ENCODE measurements around the gene CLDN18. TPM values are rescaled to one million over a fixed set of nuclear protein-coding genes. Genes with fewer than 3 reads are reported as not detected.

CLDN18 gene
- total and polyA plus RNA-seq, 10 of the 15 experiments (the other 5 are each of a cell fraction or from before 2014, with no cell fraction given), result 0.05 to 0.28 (median 0.18) TPM; not detected in 1

DNA sequence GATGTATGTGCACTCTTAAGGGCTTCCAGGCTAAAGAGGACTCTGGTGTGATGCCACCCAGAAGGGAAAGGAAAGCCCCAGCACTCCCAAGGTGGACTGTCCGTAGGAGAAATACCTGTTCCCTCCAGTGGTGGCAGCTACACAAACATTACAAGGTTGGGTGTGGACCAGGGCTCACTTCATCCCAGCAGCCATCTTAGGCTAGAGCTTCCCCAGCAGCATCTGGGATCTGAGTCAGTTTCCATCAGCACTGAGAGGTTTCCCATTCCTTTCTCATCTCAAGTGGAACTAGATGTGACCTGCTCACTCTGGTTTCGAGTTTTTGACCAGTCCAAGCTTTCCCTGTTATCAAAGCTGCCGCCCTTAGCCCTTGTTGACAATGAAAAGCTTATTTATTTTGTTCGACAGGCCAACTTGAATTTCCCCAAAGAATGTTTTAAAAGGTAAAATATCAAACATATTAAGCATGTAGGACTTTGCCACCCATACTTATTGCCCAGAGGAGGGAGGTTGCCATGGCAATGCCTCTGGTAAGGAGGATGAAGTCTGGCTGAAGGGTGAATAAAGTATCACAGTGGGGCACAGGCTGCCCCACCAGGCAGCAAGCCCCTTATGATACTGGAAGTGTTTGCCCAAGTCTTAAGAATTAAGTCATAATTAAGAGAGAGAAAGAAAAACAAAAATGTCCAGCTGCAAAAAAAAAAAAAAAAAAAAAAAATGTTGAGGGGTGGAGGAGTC lies 28.9 kb downstream of the CLDN18 start:
- POLR2A ChIA-PET, result interaction anchor here (0.7 to 4.4 kb wide), 3 partner anchors 11 to 283 kb away, joined by 4 to 25 read pairs (median 8); no protein-coding TSS in a partner anchor
- CTCF ChIA-PET, result interaction anchor here (0.6 to 3.5 kb wide), 7 partner anchors 9 to 1180 kb away, joined by 3 to 35 read pairs (median 5); no protein-coding TSS in a partner anchor
- no peak overlapping the region for H3K27ac ChIP-seq (ENCODE audit: control insufficient read depth, insufficient read depth)
- no peak overlapping the region for H3K4me2 ChIP-seq (ENCODE audit: control insufficient read depth, insufficient read depth)
- no peak for FAIRE-seq
- no peak overlapping the region for H3K4me3 ChIP-seq
- H2AFZ ChIP-seq (ENCODE audit: control insufficient read depth, low read depth, low read length), result no peak overlapping the region
- SMC1A ChIA-PET (ENCODE audit: uncharacterized antibody, unreplicated experiment), result interaction anchor here (1.0 to 9.1 kb wide), 8 partner anchors 8 to 50 kb away, joined by 3 to 80 read pairs (median 4); no protein-coding TSS in a partner anchor
- 64% methylated on average over 4 of the region's 4 CpGs for WGBS (ENCODE audit: insufficient coverage, insufficient replicate concordance, low lambda C conversion rate, missing lambda C conversion rate)
- RAD21 ChIA-PET (ENCODE audit: unreplicated experiment), result interaction anchor here (0.6 to 14.8 kb wide), 5 partner anchors 11 to 346 kb away, joined by 3 to 171 read pairs (median 4); no protein-coding TSS in a partner anchor
- TF ChIP-seq JUNB (IDR thresholded peaks at IDR 0.05) (no peak), MYB (IDR thresholded peaks at IDR 0.05; ENCODE audit: borderline replicate concordance, low read depth, low read length) (no peak), POLR2AphosphoS2 (IDR thresholded peaks at IDR 0.05; ENCODE audit: low read depth, low read length) (no peak), CREB1 (IDR thresholded peaks at IDR 0.05; ENCODE audit: low read depth) (no peak)
- intact Hi-C loops (cut with micrococcal nuclease; ENCODE audit: unreplicated experiment), result loop anchor here (10.0 kb wide), 1 partner anchor 714 kb away; no protein-coding TSS in a partner anchor
- H3K27me3 ChIP-seq (replicated peaks in 1 of 2; ENCODE audit: control insufficient read depth in 2 of 2, insufficient read depth in 2 of 2, low read length in 1 of 2), result no peaks in the 10 kb centered on the region
- no TSS peak for BruUV-seq (replicated peaks)
- no peak for DNase-seq (ENCODE audit: low read depth, low spot score)
- H3K79me2 ChIP-seq (ENCODE audit: control insufficient read depth, insufficient read depth, low read length), result no peaks in the 10 kb centered on the region
- no peak overlapping the region for H3K9ac ChIP-seq (ENCODE audit: control insufficient read depth, insufficient read depth, low read length)
- H3K4me1 ChIP-seq (ENCODE audit: control insufficient read depth, insufficient read depth, low read length), result peaks cover 31% of the 10 kb centered on the region
- no peaks in the 10 kb centered on the region for H4K20me1 ChIP-seq (ENCODE audit: control insufficient read depth, insufficient read depth)
- ATAC-seq, result no peak
- in situ Hi-C loops (cut with MboI), result no loop called here
- H3K9me3 ChIP-seq (replicated peaks; ENCODE audit: control insufficient read depth, insufficient read depth, low read length), result no peaks in the 10 kb centered on the region; the same call in 2 of the 3 replicates
- H3K36me3 ChIP-seq (ENCODE audit: control insufficient read depth in 2 of 2, insufficient read depth in 2 of 2, low read length in 1 of 2), result no peaks in the 10 kb centered on the region

DNA sequence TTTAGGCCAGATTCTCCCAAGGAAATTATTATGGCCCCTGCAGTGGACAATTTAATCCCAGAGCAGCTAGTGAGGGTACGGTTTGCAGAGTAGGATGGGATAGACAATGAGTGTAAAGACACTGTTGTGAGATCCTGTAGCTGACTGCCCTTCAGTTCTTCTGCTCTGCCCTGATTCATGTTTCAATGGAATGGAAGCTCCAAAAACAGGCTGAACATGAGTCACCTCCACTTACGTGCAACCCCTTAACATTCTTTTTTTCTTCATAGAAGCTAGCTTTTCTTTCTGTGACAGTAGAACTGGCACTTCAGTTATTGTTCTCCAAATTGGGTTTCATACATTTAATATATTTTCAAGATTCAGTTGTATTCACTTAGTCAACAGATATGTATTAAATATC lies 32.1 kb downstream of the CLDN18 start:
- CTCF ChIA-PET, result interaction anchor here (0.7 to 2.9 kb wide), 7 partner anchors 8 to 70 kb away, joined by 3 to 21 read pairs (median 3); no protein-coding TSS in a partner anchor
- FAIRE-seq (no peak), DNase-seq (ENCODE audit: low read depth, low spot score) (no peak), ATAC-seq (no peak)
- no peak overlapping the region for H2AFZ ChIP-seq (ENCODE audit: control insufficient read depth, low read depth, low read length)
- no peaks in the 10 kb centered on the region for H3K79me2 ChIP-seq (ENCODE audit: control insufficient read depth, insufficient read depth, low read length)
- WGBS (ENCODE audit: insufficient coverage, insufficient replicate concordance, low lambda C conversion rate, missing lambda C conversion rate), result 43% methylated on average over 2 of the region's 2 CpGs
- H3K4me1 ChIP-seq (ENCODE audit: control insufficient read depth, insufficient read depth, low read length), result peaks cover 27% of the 10 kb centered on the region
- intact Hi-C loops (cut with micrococcal nuclease; ENCODE audit: unreplicated experiment), result no loop called here
- TF ChIP-seq HCFC1 (IDR thresholded peaks at IDR 0.05; ENCODE audit: low read length) (no peak), BCL11A (IDR thresholded peaks at IDR 0.05; ENCODE audit: low read depth, low read length) (no peak), FOXK2 (IDR thresholded peaks at IDR 0.05) (no peak), IKZF2 (IDR thresholded peaks at IDR 0.05) (no peak), EP300 (IDR thresholded peaks at IDR 0.05; ENCODE audit: borderline replicate concordance in 1 of 2, control insufficient read depth in 1 of 2, low read depth in 2 of 2, low read length in 2 of 2) (no peak), SRF (IDR thresholded peaks at IDR 0.05; ENCODE audit: low read depth in 2 of 2, low read length in 2 of 2) (no peak), NFYB (IDR thresholded peaks at IDR 0.05; ENCODE audit: insufficient read depth, low read depth, low read length) (no peak)
- TF ChIP-seq, protein P1, sequence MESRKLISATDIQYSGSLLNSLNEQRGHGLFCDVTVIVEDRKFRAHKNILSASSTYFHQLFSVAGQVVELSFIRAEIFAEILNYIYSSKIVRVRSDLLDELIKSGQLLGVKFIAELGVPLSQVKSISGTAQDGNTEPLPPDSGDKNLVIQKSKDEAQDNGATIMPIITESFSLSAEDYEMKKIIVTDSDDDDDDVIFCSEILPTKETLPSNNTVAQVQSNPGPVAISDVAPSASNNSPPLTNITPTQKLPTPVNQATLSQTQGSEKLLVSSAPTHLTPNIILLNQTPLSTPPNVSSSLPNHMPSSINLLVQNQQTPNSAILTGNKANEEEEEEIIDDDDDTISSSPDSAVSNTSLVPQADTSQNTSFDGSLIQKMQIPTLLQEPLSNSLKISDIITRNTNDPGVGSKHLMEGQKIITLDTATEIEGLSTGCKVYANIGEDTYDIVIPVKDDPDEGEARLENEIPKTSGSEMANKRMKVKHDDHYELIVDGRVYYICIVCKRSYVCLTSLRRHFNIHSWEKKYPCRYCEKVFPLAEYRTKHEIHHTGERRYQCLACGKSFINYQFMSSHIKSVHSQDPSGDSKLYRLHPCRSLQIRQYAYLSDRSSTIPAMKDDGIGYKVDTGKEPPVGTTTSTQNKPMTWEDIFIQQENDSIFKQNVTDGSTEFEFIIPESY (IDR thresholded peaks at IDR 0.05), result no peak
- SMC1A ChIA-PET (ENCODE audit: uncharacterized antibody, unreplicated experiment), result interaction anchor here (0.7 to 1.9 kb wide), 5 partner anchors 10 to 1785 kb away, joined by 3 to 13 read pairs (median 3); no protein-coding TSS in a partner anchor
- in situ Hi-C loops (cut with MboI), result loop anchor here (10.0 kb wide), 1 partner anchor 327 kb away; no protein-coding TSS in a partner anchor
- no peaks in the 10 kb centered on the region for H3K36me3 ChIP-seq (ENCODE audit: control insufficient read depth in 2 of 2, insufficient read depth in 2 of 2, low read length in 1 of 2)
- RAD21 ChIA-PET (ENCODE audit: unreplicated experiment), result interaction anchor here (1.1 to 1.6 kb wide), 4 partner anchors 9 to 53 kb away, joined by 3 to 7 read pairs (median 4); no protein-coding TSS in a partner anchor
- no peak overlapping the region for H3K27ac ChIP-seq (ENCODE audit: control insufficient read depth, insufficient read depth)
- no peaks in the 10 kb centered on the region for H3K27me3 ChIP-seq (replicated peaks in 1 of 2; ENCODE audit: control insufficient read depth in 2 of 2, insufficient read depth in 2 of 2, low read length in 1 of 2)
- no peak overlapping the region for H3K4me3 ChIP-seq
- no peaks in the 10 kb centered on the region for H4K20me1 ChIP-seq (ENCODE audit: control insufficient read depth, insufficient read depth)
- POLR2A ChIA-PET, result no interaction called here
- H3K9ac ChIP-seq (ENCODE audit: control insufficient read depth, insufficient read depth, low read length), result no peak overlapping the region
- no TSS peak for BruUV-seq (replicated peaks)
- no peaks in the 10 kb centered on the region; the same call in 1 of the 3 replicates for H3K9me3 ChIP-seq (replicated peaks; ENCODE audit: control insufficient read depth, insufficient read depth, low read length)
- no peak overlapping the region for H3K4me2 ChIP-seq (ENCODE audit: control insufficient read depth, insufficient read depth)

Measured in GM12878 (cell line).